Astrocyte (in vitro differentiated cells and primary cell): ENCODE data around the gene WDR37.

Source experiments
- CTCF ChIP-seq: IDR thresholded peaks from 2 replicates; pipeline ENCODE4 v1.5.1; 2011; ENCODE audit warnings: low read depth, mild to moderate bottlenecking, inconsistent platforms, low read length, moderate library complexity; ENCODE audit not compliant: insufficient read depth
- EZH2 ChIP-seq: IDR thresholded peaks from 2 replicates; pipeline ENCODE4 v1.6.1; 2012; ENCODE audit warnings: mild to moderate bottlenecking, low read length, inconsistent platforms; ENCODE audit not compliant: insufficient read depth

GRCh38 chr10:1040133-1040532 lies 16.1 kb upstream of the WDR37 start:
- TF ChIP-seq CTCF (no peak), EZH2 (no peak)
